ENCODE measurements around the gene ESD.

ESD gene

GRCh38 chr13:46796515-46797474 is at the start of gene ESD:
TSS of gene ESD (minus strand) at chr13:46797161. CDS start at chr13:46791413, 5,748 bp downstream.
- peak within 1 kb of the TSS; percentile 96 for H3K27ac ChIP-seq (ENCODE audit: low read depth, low read length)
- H3K9ac ChIP-seq (ENCODE audit: low read length), result peak within 1 kb of the TSS; percentile 81
- H3K4me3 ChIP-seq (ENCODE audit: low read length), result peak within 1 kb of the TSS; percentile 99
- no peaks in the 10 kb centered on the region for H3K27me3 ChIP-seq (ENCODE audit: control insufficient read depth, insufficient read depth, low read length)
- H3K4me1 ChIP-seq (ENCODE audit: control insufficient read depth, insufficient read depth, low read length), result peaks cover 8% of the 10 kb centered on the region
- no peaks in the 10 kb centered on the region for H3K36me3 ChIP-seq (ENCODE audit: control insufficient read depth, insufficient read depth, low read length)

GRCh38 chr13:46846726-46847125 is 49.8 kb upstream of the ESD start:
- no peaks in the 10 kb centered on the region for H3K36me3 ChIP-seq (ENCODE audit: control insufficient read depth, insufficient read depth, low read length)
- no peaks in the 10 kb centered on the region for H3K4me1 ChIP-seq (ENCODE audit: control insufficient read depth, insufficient read depth, low read length)
- H3K27ac ChIP-seq (ENCODE audit: low read depth, low read length), result no peak overlapping the region
- H3K4me3 ChIP-seq (ENCODE audit: low read length), result no peak overlapping the region
- no peaks in the 10 kb centered on the region for H3K27me3 ChIP-seq (ENCODE audit: control insufficient read depth, insufficient read depth, low read length)
- no peak overlapping the region for H3K9ac ChIP-seq (ENCODE audit: low read length)

GRCh38 chr13:46845146-46845545 is 48.2 kb upstream of the ESD start:
- no peak overlapping the region for H3K4me3 ChIP-seq (ENCODE audit: low read length)
- H3K4me1 ChIP-seq (ENCODE audit: control insufficient read depth, insufficient read depth, low read length), result no peaks in the 10 kb centered on the region
- H3K27ac ChIP-seq (ENCODE audit: low read depth, low read length), result no peak overlapping the region
- no peak overlapping the region for H3K9ac ChIP-seq (ENCODE audit: low read length)
- H3K27me3 ChIP-seq (ENCODE audit: control insufficient read depth, insufficient read depth, low read length), result no peaks in the 10 kb centered on the region
- no peaks in the 10 kb centered on the region for H3K36me3 ChIP-seq (ENCODE audit: control insufficient read depth, insufficient read depth, low read length)

- Histone ChIP-seq H3K36me3 (ENCODE audit: control insufficient read depth, insufficient read depth, low read length) (no peaks in the 10 kb centered on the region), H3K27me3 (ENCODE audit: control insufficient read depth, insufficient read depth, low read length) (no peaks in the 10 kb centered on the region), H3K4me1 (ENCODE audit: control insufficient read depth, insufficient read depth, low read length) (no peaks in the 10 kb centered on the region), H3K9ac (ENCODE audit: low read length) (no peak overlapping the region), H3K27ac (ENCODE audit: low read depth, low read length) (no peak overlapping the region), H3K4me3 (ENCODE audit: low read length) (no peak overlapping the region)
Measured at GRCh38 chr13:46844431-46844830, 47.5 kb upstream of the ESD start.

- no peaks in the 10 kb centered on the region for H3K36me3 ChIP-seq (ENCODE audit: control insufficient read depth, insufficient read depth, low read length)
Measured at GRCh38 chr13:46839399-46839798, 42.4 kb upstream of the ESD start.

GRCh38 chr13:46834657-46835056 is 37.7 kb upstream of the ESD start:
- H3K27ac ChIP-seq (ENCODE audit: low read depth, low read length), result no peak overlapping the region
- no peak overlapping the region for H3K4me3 ChIP-seq (ENCODE audit: low read length)

More at GRCh38 chr13:46839399-46839798, 42.4 kb upstream of the ESD start:
- Histone ChIP-seq H3K27ac (ENCODE audit: low read depth, low read length) (no peak overlapping the region), H3K27me3 (ENCODE audit: control insufficient read depth, insufficient read depth, low read length) (no peaks in the 10 kb centered on the region), H3K9ac (ENCODE audit: low read length) (no peak overlapping the region), H3K4me3 (ENCODE audit: low read length) (no peak overlapping the region), H3K4me1 (ENCODE audit: control insufficient read depth, insufficient read depth, low read length) (no peaks in the 10 kb centered on the region)

GRCh38 chr13:46831588-46832194 is 34.7 kb upstream of the ESD start:
- Histone ChIP-seq H3K27me3 (ENCODE audit: control insufficient read depth, insufficient read depth, low read length) (no peaks in the 10 kb centered on the region), H3K4me1 (ENCODE audit: control insufficient read depth, insufficient read depth, low read length) (no peaks in the 10 kb centered on the region), H3K36me3 (ENCODE audit: control insufficient read depth, insufficient read depth, low read length) (no peaks in the 10 kb centered on the region), H3K9ac (ENCODE audit: low read length) (no peak overlapping the region), H3K4me3 (ENCODE audit: low read length) (no peak overlapping the region), H3K27ac (ENCODE audit: low read depth, low read length) (no peak overlapping the region)

More at GRCh38 chr13:46834657-46835056, 37.7 kb upstream of the ESD start:
- Histone ChIP-seq H3K4me1 (ENCODE audit: control insufficient read depth, insufficient read depth, low read length) (no peaks in the 10 kb centered on the region), H3K27me3 (ENCODE audit: control insufficient read depth, insufficient read depth, low read length) (no peaks in the 10 kb centered on the region), H3K9ac (ENCODE audit: low read length) (no peak overlapping the region), H3K36me3 (ENCODE audit: control insufficient read depth, insufficient read depth, low read length) (no peaks in the 10 kb centered on the region)

GRCh38 chr13:46830405-46831005 is 33.5 kb upstream of the ESD start:
- no peaks in the 10 kb centered on the region for H3K36me3 ChIP-seq (ENCODE audit: control insufficient read depth, insufficient read depth, low read length)
- H3K27me3 ChIP-seq (ENCODE audit: control insufficient read depth, insufficient read depth, low read length), result no peaks in the 10 kb centered on the region
- no peak overlapping the region for H3K4me3 ChIP-seq (ENCODE audit: low read length)
- no peaks in the 10 kb centered on the region for H3K4me1 ChIP-seq (ENCODE audit: control insufficient read depth, insufficient read depth, low read length)
- no peak overlapping the region for H3K9ac ChIP-seq (ENCODE audit: low read length)
- H3K27ac ChIP-seq (ENCODE audit: low read depth, low read length), result no peak overlapping the region

GRCh38 chr13:46822551-46822950 is 25.6 kb upstream of the ESD start:
- Histone ChIP-seq H3K9ac (ENCODE audit: low read length) (no peak overlapping the region), H3K4me3 (ENCODE audit: low read length) (no peak overlapping the region), H3K36me3 (ENCODE audit: control insufficient read depth, insufficient read depth, low read length) (no peaks in the 10 kb centered on the region), H3K4me1 (ENCODE audit: control insufficient read depth, insufficient read depth, low read length) (no peaks in the 10 kb centered on the region), H3K27me3 (ENCODE audit: control insufficient read depth, insufficient read depth, low read length) (no peaks in the 10 kb centered on the region), H3K27ac (ENCODE audit: low read depth, low read length) (no peak overlapping the region)

GRCh38 chr13:46817838-46818476 is 21.0 kb upstream of the ESD start:
- Histone ChIP-seq H3K36me3 (ENCODE audit: control insufficient read depth, insufficient read depth, low read length) (no peaks in the 10 kb centered on the region), H3K9ac (ENCODE audit: low read length) (no peak overlapping the region), H3K27ac (ENCODE audit: low read depth, low read length) (no peak overlapping the region), H3K27me3 (ENCODE audit: control insufficient read depth, insufficient read depth, low read length) (no peaks in the 10 kb centered on the region), H3K4me1 (ENCODE audit: control insufficient read depth, insufficient read depth, low read length) (no peaks in the 10 kb centered on the region), H3K4me3 (ENCODE audit: low read length) (no peak overlapping the region)

- no peak overlapping the region for H3K27ac ChIP-seq (ENCODE audit: low read depth, low read length)
- no peaks in the 10 kb centered on the region for H3K36me3 ChIP-seq (ENCODE audit: control insufficient read depth, insufficient read depth, low read length)
- H3K27me3 ChIP-seq (ENCODE audit: control insufficient read depth, insufficient read depth, low read length), result no peaks in the 10 kb centered on the region
- no peak overlapping the region for H3K9ac ChIP-seq (ENCODE audit: low read length)
- H3K4me3 ChIP-seq (ENCODE audit: low read length), result no peak overlapping the region
- H3K4me1 ChIP-seq (ENCODE audit: control insufficient read depth, insufficient read depth, low read length), result no peaks in the 10 kb centered on the region
Measured at GRCh38 chr13:46817095-46817494, 20.1 kb upstream of the ESD start.

- Histone ChIP-seq H3K36me3 (ENCODE audit: control insufficient read depth, insufficient read depth, low read length) (no peaks in the 10 kb centered on the region), H3K27me3 (ENCODE audit: control insufficient read depth, insufficient read depth, low read length) (no peaks in the 10 kb centered on the region), H3K4me3 (ENCODE audit: low read length) (no peak overlapping the region), H3K9ac (ENCODE audit: low read length) (no peak overlapping the region), H3K4me1 (ENCODE audit: control insufficient read depth, insufficient read depth, low read length) (no peaks in the 10 kb centered on the region), H3K27ac (ENCODE audit: low read depth, low read length) (no peak overlapping the region)
Measured at GRCh38 chr13:46816371-46816770, 19.4 kb upstream of the ESD start.
